ENCODE measurements around the gene TGFBR3.
"Not testable (repeated sequence)": the region's sequence is repeated elsewhere in the genome, so short reads cannot be mapped to it uniquely, and the experiment has no call there.

Gene TGFBR3

GRCh38 chr1:91670781-91671180 lies 215.2 kb downstream of the TGFBR3 start:
- no peak for DNase-seq

GRCh38 chr1:91669584-91670350 lies 216.2 kb downstream of the TGFBR3 start:
- no peak for DNase-seq

GRCh38 chr1:91666651-91667050 lies 219.3 kb downstream of the TGFBR3 start:
- not testable (repeated sequence) for DNase-seq

GRCh38 chr1:91661121-91661520 lies 224.8 kb downstream of the TGFBR3 start:
- no peak for DNase-seq

- DNase-seq: no peak
Observed at GRCh38 chr1:91660708-91661107, 225.2 kb downstream of the TGFBR3 start.

GRCh38 chr1:91655912-91656449 lies 230.0 kb downstream of the TGFBR3 start:
- no peak for DNase-seq

- no peak for DNase-seq
Observed at GRCh38 chr1:91653183-91653582, 232.8 kb downstream of the TGFBR3 start.

GRCh38 chr1:91651661-91652071 lies 234.3 kb downstream of the TGFBR3 start:
- DNase-seq: no peak

GRCh38 chr1:91651243-91651642 lies 234.7 kb downstream of the TGFBR3 start:
- DNase-seq: no peak

- DNase-seq: no peak
Observed at GRCh38 chr1:91650764-91651163, 235.2 kb downstream of the TGFBR3 start.

GRCh38 chr1:91647061-91647460 lies 238.9 kb downstream of the TGFBR3 start:
- DNase-seq: no peak

- no peak for DNase-seq
Observed at GRCh38 chr1:91645031-91645430, 240.9 kb downstream of the TGFBR3 start.

- DNase-seq: no peak
Observed at GRCh38 chr1:91643431-91643830, 242.5 kb downstream of the TGFBR3 start.

GRCh38 chr1:91640877-91641526 lies 244.9 kb downstream of the TGFBR3 start:
- DNase-seq: no peak

GRCh38 chr1:91637539-91637994 lies 248.4 kb downstream of the TGFBR3 start:
- no peak for DNase-seq

- DNase-seq: no peak
Observed at GRCh38 chr1:91635763-91636162, 250.2 kb downstream of the TGFBR3 start.

GRCh38 chr1:91633438-91633837 lies 252.5 kb downstream of the TGFBR3 start:
- no peak for DNase-seq

- no peak for DNase-seq
Observed at GRCh38 chr1:91631718-91632330, 254.1 kb downstream of the TGFBR3 start.

GRCh38 chr1:91630803-91631202 lies 255.1 kb downstream of the TGFBR3 start:
- DNase-seq: no peak

Measured in NCI-H1092 (cell line).